ENCODE data around the gene MXRA7.

DNA sequence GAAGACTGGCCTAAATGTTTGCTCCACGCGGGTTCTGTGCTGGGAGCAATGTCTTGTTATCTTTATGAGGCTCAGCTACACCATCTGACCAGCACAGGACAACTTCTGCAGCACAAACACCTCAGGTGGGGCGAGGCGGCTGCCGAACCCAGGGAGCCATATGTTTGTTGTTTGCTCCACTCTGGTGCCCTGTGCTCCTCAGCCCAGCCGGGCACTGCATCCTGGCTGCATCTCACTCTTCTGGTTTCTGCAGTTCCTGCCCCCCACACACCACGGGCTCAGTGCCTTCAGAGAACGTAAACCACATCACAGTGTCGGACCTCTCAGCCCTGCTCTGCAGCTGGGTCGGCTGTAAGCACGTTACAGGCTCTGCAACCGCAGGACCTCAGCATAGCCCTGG, 32.4 kb downstream of the MXRA7 start:
- TF ChIP-seq RCOR1 (IDR thresholded peaks at IDR 0.05; ENCODE audit: low read length) (no peak), USF2 (IDR thresholded peaks at IDR 0.05; ENCODE audit: borderline replicate concordance, low read depth, low read length) (no peak), MAX (IDR thresholded peaks at IDR 0.05; ENCODE audit: low read depth) (no peak), SMC3 (IDR thresholded peaks at IDR 0.05; ENCODE audit: low read depth, low read length) (no peak), EP300 (IDR thresholded peaks at IDR 0.05; ENCODE audit: borderline replicate concordance in 1 of 2, low read depth in 1 of 2, low read length in 1 of 2) (no peak), REST (IDR thresholded peaks at IDR 0.05; ENCODE audit: low read depth, low read length) (no peak), TCF12 (IDR thresholded peaks at IDR 0.05) (no peak)
- TF ChIP-seq, protein P1, sequence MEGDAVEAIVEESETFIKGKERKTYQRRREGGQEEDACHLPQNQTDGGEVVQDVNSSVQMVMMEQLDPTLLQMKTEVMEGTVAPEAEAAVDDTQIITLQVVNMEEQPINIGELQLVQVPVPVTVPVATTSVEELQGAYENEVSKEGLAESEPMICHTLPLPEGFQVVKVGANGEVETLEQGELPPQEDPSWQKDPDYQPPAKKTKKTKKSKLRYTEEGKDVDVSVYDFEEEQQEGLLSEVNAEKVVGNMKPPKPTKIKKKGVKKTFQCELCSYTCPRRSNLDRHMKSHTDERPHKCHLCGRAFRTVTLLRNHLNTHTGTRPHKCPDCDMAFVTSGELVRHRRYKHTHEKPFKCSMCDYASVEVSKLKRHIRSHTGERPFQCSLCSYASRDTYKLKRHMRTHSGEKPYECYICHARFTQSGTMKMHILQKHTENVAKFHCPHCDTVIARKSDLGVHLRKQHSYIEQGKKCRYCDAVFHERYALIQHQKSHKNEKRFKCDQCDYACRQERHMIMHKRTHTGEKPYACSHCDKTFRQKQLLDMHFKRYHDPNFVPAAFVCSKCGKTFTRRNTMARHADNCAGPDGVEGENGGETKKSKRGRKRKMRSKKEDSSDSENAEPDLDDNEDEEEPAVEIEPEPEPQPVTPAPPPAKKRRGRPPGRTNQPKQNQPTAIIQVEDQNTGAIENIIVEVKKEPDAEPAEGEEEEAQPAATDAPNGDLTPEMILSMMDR (IDR thresholded peaks at IDR 0.05), result no peak

Data from SK-N-SH (cell line).